ENCODE measurements around the gene ARHGAP19. TPM values are rescaled to one million over a fixed set of nuclear protein-coding genes. Genes with fewer than 3 reads are reported as not detected.
A peak's percentile ranks its signal among the peaks of the same experiment; 100 is the strongest.

The ARHGAP19 gene
- polyA plus RNA-seq, 3 donors = 8.3 to 10.6 (median 10.2) TPM

GRCh38 chr10:97314671-97315070 is 22.2 kb upstream of the ARHGAP19 start:
- H3K4me3 ChIP-seq (replicated peaks in 1 of 3; ENCODE audit: low read depth in 2 of 3, low read length in 3 of 3) = peak overlapping the region in 1 of 3 experiments; percentile 10
- Mint-ChIP-seq H3K9me3 (peaks cover 0 to 6% (median 0%) of the 10 kb centered on the region in 7 donors), H3K4me1 (peaks cover 46% of the 10 kb centered on the region), H3K27me3 (ENCODE audit: low read depth in 3 of 3) (peaks cover 2 to 4% (median 2%) of the 10 kb centered on the region in 3 donors), H3K36me3 (peaks cover 0 to 1% of the 10 kb centered on the region in 2 donors), H3K4me3 (no peak overlapping the region), H3K27ac (peak overlapping the region; percentile 75 to 93 (median 90))
- peak overlapping the region in 1 of 2 donors; percentile 74 for H3K27ac ChIP-seq (ENCODE audit: low read depth in 1 of 2, low read length in 2 of 2)
- H3K9me3 ChIP-seq (replicated peaks in 1 of 2; ENCODE audit: control insufficient read depth in 1 of 2, insufficient read depth in 1 of 2, low read length in 2 of 2) = no peaks in the 10 kb centered on the region
- peaks cover 9% of the 10 kb centered on the region for H3K79me2 ChIP-seq (ENCODE audit: insufficient read depth, low read length)
- no peak overlapping the region for H2AFZ ChIP-seq (ENCODE audit: insufficient read depth, low read depth, low read length, poor library complexity, severe bottlenecking)
- no peaks in the 10 kb centered on the region for H3K36me3 ChIP-seq (replicated peaks in 1 of 2; ENCODE audit: control insufficient read depth in 1 of 2, insufficient read depth in 2 of 2, low read length in 2 of 2)
- intact Hi-C loops (cut with micrococcal nuclease) = loop anchor here in 1 of 2 donors (5.0 kb wide), 1 partner anchor 38 kb away; no protein-coding TSS in a partner anchor
- no peaks in the 10 kb centered on the region for H3K27me3 ChIP-seq (ENCODE audit: control insufficient read depth in 2 of 2, insufficient read depth in 2 of 2, low read length in 2 of 2)
- peaks cover 35 to 44% of the 10 kb centered on the region in 2 donors for H3K4me1 ChIP-seq (ENCODE audit: control insufficient read depth in 1 of 2, insufficient read depth in 2 of 2, low read length in 2 of 2)
- TF ChIP-seq, protein P1, sequence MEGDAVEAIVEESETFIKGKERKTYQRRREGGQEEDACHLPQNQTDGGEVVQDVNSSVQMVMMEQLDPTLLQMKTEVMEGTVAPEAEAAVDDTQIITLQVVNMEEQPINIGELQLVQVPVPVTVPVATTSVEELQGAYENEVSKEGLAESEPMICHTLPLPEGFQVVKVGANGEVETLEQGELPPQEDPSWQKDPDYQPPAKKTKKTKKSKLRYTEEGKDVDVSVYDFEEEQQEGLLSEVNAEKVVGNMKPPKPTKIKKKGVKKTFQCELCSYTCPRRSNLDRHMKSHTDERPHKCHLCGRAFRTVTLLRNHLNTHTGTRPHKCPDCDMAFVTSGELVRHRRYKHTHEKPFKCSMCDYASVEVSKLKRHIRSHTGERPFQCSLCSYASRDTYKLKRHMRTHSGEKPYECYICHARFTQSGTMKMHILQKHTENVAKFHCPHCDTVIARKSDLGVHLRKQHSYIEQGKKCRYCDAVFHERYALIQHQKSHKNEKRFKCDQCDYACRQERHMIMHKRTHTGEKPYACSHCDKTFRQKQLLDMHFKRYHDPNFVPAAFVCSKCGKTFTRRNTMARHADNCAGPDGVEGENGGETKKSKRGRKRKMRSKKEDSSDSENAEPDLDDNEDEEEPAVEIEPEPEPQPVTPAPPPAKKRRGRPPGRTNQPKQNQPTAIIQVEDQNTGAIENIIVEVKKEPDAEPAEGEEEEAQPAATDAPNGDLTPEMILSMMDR (IDR thresholded peaks at IDR 0.05) = no peak
- peak in 2 of 3 donors; percentile 54 to 68 for DNase-seq
- H4K20me1 ChIP-seq (ENCODE audit: insufficient read depth, low read length) = peaks cover under 1% of the 10 kb centered on the region
- WGBS (ENCODE audit: insufficient coverage) = no CpG with 5 or more reads among the region's 4 CpGs
- peak overlapping the region; percentile 17 for H3K9ac ChIP-seq (ENCODE audit: insufficient read depth, low read length, poor library complexity, severe bottlenecking)
- peak overlapping the region; percentile 25 for H3K4me2 ChIP-seq (replicated peaks; ENCODE audit: extremely low read depth, low read length, poor library complexity, severe bottlenecking)

GRCh38 chr10:97312897-97313296 is 20.5 kb upstream of the ARHGAP19 start:
- peaks cover 0 to 3% (median 2%) of the 10 kb centered on the region in 3 donors for H3K27me3 Mint-ChIP-seq (ENCODE audit: low read depth in 3 of 3)
- TF ChIP-seq, protein P1 (IDR thresholded peaks at IDR 0.05) = no peak
- H2AFZ ChIP-seq (ENCODE audit: insufficient read depth, low read depth, low read length, poor library complexity, severe bottlenecking) = no peak overlapping the region
- no peak for DNase-seq
- H3K36me3 ChIP-seq (replicated peaks in 1 of 2; ENCODE audit: control insufficient read depth in 1 of 2, insufficient read depth in 2 of 2, low read length in 2 of 2) = no peaks in the 10 kb centered on the region
- no peak overlapping the region for H3K27ac ChIP-seq (ENCODE audit: low read depth in 1 of 2, low read length in 2 of 2)
- peaks cover 41 to 51% of the 10 kb centered on the region in 2 donors for H3K4me1 ChIP-seq (ENCODE audit: control insufficient read depth in 1 of 2, insufficient read depth in 2 of 2, low read length in 2 of 2)
- no peaks in the 10 kb centered on the region for H3K27me3 ChIP-seq (ENCODE audit: control insufficient read depth in 2 of 2, insufficient read depth in 2 of 2, low read length in 2 of 2)
- 100% methylated on average over 4 of the region's 6 CpGs for WGBS (ENCODE audit: insufficient coverage)
- H3K4me3 ChIP-seq (replicated peaks in 1 of 3; ENCODE audit: low read depth in 2 of 3, low read length in 3 of 3) = no peak overlapping the region
- no peak overlapping the region for H3K4me3 Mint-ChIP-seq
- H3K36me3 Mint-ChIP-seq = peaks cover 0 to 3% of the 10 kb centered on the region in 2 donors
- H3K9ac ChIP-seq (ENCODE audit: insufficient read depth, low read length, poor library complexity, severe bottlenecking) = no peak overlapping the region
- peaks cover 55% of the 10 kb centered on the region for H3K4me1 Mint-ChIP-seq
- peaks cover 8% of the 10 kb centered on the region for H3K79me2 ChIP-seq (ENCODE audit: insufficient read depth, low read length)
- no peak overlapping the region for H3K27ac Mint-ChIP-seq
- no peaks in the 10 kb centered on the region for H4K20me1 ChIP-seq (ENCODE audit: insufficient read depth, low read length)
- H3K9me3 ChIP-seq (replicated peaks in 1 of 2; ENCODE audit: control insufficient read depth in 1 of 2, insufficient read depth in 1 of 2, low read length in 2 of 2) = no peaks in the 10 kb centered on the region
- H3K9me3 Mint-ChIP-seq = peaks cover 0 to 6% (median 0%) of the 10 kb centered on the region in 7 donors
- no peak overlapping the region for H3K4me2 ChIP-seq (replicated peaks; ENCODE audit: extremely low read depth, low read length, poor library complexity, severe bottlenecking)
- intact Hi-C loops (cut with micrococcal nuclease) = no loop called here
